ENCODE results near the gene RNF13.

DNA sequence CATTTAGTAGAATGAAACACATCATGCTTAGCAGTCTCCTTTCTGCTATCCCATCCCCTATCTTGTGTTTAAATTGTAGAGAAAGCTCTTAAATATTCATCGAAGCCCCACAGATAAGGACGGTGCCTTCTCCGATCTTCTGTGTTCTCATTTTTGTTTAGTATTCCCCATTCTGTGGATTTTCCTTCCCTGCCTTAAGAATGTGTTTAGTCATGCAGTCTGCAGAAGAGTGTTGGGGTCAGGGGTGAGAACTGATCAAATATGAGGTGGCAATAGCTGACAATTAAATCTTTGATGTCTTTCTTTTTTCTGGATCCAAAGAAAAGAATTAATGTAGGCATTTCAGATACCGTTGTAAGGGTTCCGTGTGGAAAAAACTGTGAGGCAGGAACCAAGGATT lies 11.4 kb upstream of the RNF13 start:
- TF ChIP-seq, protein P1, sequence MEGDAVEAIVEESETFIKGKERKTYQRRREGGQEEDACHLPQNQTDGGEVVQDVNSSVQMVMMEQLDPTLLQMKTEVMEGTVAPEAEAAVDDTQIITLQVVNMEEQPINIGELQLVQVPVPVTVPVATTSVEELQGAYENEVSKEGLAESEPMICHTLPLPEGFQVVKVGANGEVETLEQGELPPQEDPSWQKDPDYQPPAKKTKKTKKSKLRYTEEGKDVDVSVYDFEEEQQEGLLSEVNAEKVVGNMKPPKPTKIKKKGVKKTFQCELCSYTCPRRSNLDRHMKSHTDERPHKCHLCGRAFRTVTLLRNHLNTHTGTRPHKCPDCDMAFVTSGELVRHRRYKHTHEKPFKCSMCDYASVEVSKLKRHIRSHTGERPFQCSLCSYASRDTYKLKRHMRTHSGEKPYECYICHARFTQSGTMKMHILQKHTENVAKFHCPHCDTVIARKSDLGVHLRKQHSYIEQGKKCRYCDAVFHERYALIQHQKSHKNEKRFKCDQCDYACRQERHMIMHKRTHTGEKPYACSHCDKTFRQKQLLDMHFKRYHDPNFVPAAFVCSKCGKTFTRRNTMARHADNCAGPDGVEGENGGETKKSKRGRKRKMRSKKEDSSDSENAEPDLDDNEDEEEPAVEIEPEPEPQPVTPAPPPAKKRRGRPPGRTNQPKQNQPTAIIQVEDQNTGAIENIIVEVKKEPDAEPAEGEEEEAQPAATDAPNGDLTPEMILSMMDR (IDR thresholded peaks at IDR 0.05 in 4 of 5, conservative IDR thresholded peaks at IDR 0.05 in 1 of 5), result no peak
- no peak for TF ChIP-seq POLR2A (IDR thresholded peaks at IDR 0.05)

Data from gastrocnemius medialis (tissue), 4 donors.